Measurements from ENCODE around the gene RASSF9. TPM values are rescaled to one million over a fixed set of nuclear protein-coding genes. Genes with fewer than 3 reads are reported as not detected.

Gene RASSF9
- total and polyA plus RNA-seq, 12 donors = 0.84 to 15.2 (median 5.9) TPM

DNA sequence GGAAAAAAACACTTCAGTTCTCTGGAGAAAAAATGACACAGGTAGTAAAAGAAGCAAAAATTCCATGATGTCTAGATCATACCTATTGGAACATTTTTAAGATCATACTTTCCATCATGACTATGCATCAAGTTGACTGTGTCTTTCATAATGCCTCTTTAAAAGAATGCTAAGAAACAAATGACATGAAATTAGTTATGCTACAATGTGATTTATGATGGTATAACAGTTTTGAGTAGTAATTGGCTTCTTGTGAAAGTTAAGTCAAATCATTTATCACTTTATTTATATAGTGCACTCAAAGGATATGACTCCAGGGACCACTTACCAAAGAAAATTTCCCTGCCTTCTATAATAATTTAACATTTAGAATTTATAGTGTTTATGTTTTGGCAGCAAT is 28.5 kb downstream of the RASSF9 start:
- H3K27me3 ChIP-seq = no peaks in the 10 kb centered on the region
- H3K36me3 ChIP-seq = peaks cover 0 to 25% (median 0%) of the 10 kb centered on the region in 9 donors
- intact Hi-C loops (cut with DNase I) = no loop called here
- ATAC-seq (no peak), DNase-seq (no peak)
- no peaks in the 10 kb centered on the region for H3K9me3 ChIP-seq
- TF ChIP-seq, protein P1, sequence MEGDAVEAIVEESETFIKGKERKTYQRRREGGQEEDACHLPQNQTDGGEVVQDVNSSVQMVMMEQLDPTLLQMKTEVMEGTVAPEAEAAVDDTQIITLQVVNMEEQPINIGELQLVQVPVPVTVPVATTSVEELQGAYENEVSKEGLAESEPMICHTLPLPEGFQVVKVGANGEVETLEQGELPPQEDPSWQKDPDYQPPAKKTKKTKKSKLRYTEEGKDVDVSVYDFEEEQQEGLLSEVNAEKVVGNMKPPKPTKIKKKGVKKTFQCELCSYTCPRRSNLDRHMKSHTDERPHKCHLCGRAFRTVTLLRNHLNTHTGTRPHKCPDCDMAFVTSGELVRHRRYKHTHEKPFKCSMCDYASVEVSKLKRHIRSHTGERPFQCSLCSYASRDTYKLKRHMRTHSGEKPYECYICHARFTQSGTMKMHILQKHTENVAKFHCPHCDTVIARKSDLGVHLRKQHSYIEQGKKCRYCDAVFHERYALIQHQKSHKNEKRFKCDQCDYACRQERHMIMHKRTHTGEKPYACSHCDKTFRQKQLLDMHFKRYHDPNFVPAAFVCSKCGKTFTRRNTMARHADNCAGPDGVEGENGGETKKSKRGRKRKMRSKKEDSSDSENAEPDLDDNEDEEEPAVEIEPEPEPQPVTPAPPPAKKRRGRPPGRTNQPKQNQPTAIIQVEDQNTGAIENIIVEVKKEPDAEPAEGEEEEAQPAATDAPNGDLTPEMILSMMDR (IDR thresholded peaks at IDR 0.05) = no peak
- H3K4me3 ChIP-seq = no peak overlapping the region
- peaks cover 0 to 22% (median 10%) of the 10 kb centered on the region in 9 donors for H3K4me1 ChIP-seq
- no peak overlapping the region for H3K27ac ChIP-seq

GRCh38 chr12:85805654-85806053 is 30.6 kb downstream of the RASSF9 start:
- ATAC-seq (peak in 4 of 8 donors; percentile 24 to 72 (median 42)), DNase-seq (no peak)
- intact Hi-C loops (cut with DNase I) = no loop called here
- TF ChIP-seq, protein P1 (IDR thresholded peaks at IDR 0.05) = no peak
- no peak overlapping the region for H3K4me3 ChIP-seq
- peaks cover 0 to 25% (median 0%) of the 10 kb centered on the region in 9 donors for H3K36me3 ChIP-seq
- H3K9me3 ChIP-seq = peaks cover 0 to 5% (median 0%) of the 10 kb centered on the region in 11 donors
- H3K27me3 ChIP-seq = no peaks in the 10 kb centered on the region
- 73 to 74% methylated on average over 5 of the region's 5 CpGs for WGBS, 2 donors
- H3K27ac ChIP-seq = peak overlapping the region in 5 of 10 donors; percentile 0 to 25 (median 16)
- peaks cover 0 to 28% (median 10%) of the 10 kb centered on the region in 9 donors for H3K4me1 ChIP-seq

- Histone ChIP-seq H3K27ac (peak overlapping the region in 4 of 10 donors; percentile 11 to 34 (median 24)), H3K9me3 (peaks cover 0 to 5% (median 0%) of the 10 kb centered on the region in 11 donors), H3K36me3 (peaks cover 0 to 25% (median 0%) of the 10 kb centered on the region in 9 donors), H3K27me3 (no peaks in the 10 kb centered on the region), H3K4me3 (no peak overlapping the region), H3K4me1 (peaks cover 0 to 28% (median 10%) of the 10 kb centered on the region in 9 donors)
- WGBS, 2 donors = 87 to 93% methylated on average over 3 of the region's 3 CpGs
- DNase-seq = no peak
- ATAC-seq = peak in 1 of 8 donors; percentile 47
- TF ChIP-seq, protein P1 (IDR thresholded peaks at IDR 0.05) = no peak
- intact Hi-C loops (cut with DNase I) = no loop called here
These were observed 31.5 kb downstream of the RASSF9 start for GRCh38 chr12:85804663-85805062.

GRCh38 chr12:85803923-85804322 is 32.3 kb downstream of the RASSF9 start:
- H3K36me3 ChIP-seq = peaks cover 0 to 25% (median 0%) of the 10 kb centered on the region in 9 donors
- no peak overlapping the region for H3K4me3 ChIP-seq
- ATAC-seq (no peak), DNase-seq (no peak)
- H3K9me3 ChIP-seq = peaks cover 0 to 5% (median 0%) of the 10 kb centered on the region in 11 donors
- intact Hi-C loops (cut with DNase I) = no loop called here
- H3K4me1 ChIP-seq = peaks cover 0 to 28% (median 10%) of the 10 kb centered on the region in 9 donors
- peak overlapping the region in 3 of 10 donors; percentile 6 to 36 (median 34) for H3K27ac ChIP-seq
- TF ChIP-seq, protein P1 (IDR thresholded peaks at IDR 0.05) = no peak
- H3K27me3 ChIP-seq = no peaks in the 10 kb centered on the region
- 95 to 96% methylated on average over 2 of the region's 2 CpGs for WGBS, 2 donors
